Measurements from ENCODE around the gene RGS6.

DNA sequence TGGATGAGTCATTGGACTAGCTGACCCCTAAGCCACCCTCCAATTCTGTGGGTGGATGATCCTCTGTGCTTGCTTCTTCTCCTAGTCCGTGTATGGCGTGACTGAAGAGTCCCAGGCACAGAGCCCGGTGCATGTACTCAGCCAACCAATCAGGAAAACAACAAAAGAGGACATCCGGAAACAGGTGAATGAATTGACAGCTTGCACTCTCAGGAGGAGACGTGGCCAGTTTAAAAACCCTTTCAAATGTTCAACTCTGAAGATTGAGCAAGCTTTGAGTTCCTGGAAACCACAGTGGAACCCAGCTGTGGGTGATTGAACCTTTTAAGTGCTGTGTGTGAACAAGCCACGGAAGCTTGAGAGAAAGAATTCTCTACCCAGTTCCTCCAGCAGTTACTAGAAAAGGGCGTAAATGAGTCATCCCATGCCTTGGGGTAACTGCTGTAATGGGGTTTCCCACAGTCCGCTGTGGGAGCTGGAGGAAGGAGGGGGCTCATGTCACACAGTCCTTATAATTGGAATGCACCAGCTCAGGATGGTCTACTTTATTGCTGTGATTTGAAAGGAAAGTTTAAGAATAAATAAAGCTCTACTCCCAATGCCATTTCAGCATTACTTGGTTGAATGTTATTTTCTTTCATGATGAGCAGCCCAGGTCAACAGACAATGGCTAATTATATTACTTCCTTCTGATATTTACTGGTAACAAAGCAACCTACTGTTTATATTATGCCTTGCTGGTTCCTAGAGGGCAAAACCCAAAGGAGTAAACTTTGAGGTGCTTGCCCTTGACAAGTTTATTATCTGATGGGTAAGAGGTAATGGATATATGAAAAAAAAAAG is 544.6 kb downstream of the RGS6 start:
- TF ChIP-seq POLR2A (IDR thresholded peaks at IDR 0.05; ENCODE audit: low read length), result no peak
- no peak for TF ChIP-seq GATA1 (IDR thresholded peaks at IDR 0.05; ENCODE audit: low read depth, low read length)
